Measurements from ENCODE around the gene NR6A1. TPM values are rescaled to one million over a fixed set of nuclear protein-coding genes. Genes with fewer than 3 reads are reported as not detected.

Gene NR6A1
- total and polyA plus RNA-seq, 2 of the 8 experiments (the other 6 are each of a cell fraction or from before 2014, with no cell fraction given): 93.2 to 237 TPM

DNA sequence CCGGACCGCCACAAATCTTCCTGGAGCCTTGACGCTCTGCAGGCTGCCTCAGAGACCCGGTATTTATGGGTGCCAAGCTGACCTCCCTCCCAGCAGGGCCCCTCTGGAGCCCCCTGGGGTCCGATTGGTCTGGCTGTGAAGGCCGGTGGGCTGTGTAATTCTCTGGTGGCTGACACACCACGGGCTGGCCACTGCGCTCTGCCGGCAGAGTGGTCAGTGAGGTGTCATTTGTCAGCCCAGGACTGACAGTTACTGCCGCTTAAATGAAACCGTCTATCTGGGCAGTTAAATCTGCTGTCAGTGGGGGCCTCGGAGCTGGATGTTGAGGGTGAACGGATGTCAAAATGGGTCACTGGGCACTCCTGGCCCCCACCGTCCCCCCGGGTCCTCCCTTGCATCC is 274.6 kb downstream of the NR6A1 start (continued):
- TF ChIP-seq, protein P1, sequence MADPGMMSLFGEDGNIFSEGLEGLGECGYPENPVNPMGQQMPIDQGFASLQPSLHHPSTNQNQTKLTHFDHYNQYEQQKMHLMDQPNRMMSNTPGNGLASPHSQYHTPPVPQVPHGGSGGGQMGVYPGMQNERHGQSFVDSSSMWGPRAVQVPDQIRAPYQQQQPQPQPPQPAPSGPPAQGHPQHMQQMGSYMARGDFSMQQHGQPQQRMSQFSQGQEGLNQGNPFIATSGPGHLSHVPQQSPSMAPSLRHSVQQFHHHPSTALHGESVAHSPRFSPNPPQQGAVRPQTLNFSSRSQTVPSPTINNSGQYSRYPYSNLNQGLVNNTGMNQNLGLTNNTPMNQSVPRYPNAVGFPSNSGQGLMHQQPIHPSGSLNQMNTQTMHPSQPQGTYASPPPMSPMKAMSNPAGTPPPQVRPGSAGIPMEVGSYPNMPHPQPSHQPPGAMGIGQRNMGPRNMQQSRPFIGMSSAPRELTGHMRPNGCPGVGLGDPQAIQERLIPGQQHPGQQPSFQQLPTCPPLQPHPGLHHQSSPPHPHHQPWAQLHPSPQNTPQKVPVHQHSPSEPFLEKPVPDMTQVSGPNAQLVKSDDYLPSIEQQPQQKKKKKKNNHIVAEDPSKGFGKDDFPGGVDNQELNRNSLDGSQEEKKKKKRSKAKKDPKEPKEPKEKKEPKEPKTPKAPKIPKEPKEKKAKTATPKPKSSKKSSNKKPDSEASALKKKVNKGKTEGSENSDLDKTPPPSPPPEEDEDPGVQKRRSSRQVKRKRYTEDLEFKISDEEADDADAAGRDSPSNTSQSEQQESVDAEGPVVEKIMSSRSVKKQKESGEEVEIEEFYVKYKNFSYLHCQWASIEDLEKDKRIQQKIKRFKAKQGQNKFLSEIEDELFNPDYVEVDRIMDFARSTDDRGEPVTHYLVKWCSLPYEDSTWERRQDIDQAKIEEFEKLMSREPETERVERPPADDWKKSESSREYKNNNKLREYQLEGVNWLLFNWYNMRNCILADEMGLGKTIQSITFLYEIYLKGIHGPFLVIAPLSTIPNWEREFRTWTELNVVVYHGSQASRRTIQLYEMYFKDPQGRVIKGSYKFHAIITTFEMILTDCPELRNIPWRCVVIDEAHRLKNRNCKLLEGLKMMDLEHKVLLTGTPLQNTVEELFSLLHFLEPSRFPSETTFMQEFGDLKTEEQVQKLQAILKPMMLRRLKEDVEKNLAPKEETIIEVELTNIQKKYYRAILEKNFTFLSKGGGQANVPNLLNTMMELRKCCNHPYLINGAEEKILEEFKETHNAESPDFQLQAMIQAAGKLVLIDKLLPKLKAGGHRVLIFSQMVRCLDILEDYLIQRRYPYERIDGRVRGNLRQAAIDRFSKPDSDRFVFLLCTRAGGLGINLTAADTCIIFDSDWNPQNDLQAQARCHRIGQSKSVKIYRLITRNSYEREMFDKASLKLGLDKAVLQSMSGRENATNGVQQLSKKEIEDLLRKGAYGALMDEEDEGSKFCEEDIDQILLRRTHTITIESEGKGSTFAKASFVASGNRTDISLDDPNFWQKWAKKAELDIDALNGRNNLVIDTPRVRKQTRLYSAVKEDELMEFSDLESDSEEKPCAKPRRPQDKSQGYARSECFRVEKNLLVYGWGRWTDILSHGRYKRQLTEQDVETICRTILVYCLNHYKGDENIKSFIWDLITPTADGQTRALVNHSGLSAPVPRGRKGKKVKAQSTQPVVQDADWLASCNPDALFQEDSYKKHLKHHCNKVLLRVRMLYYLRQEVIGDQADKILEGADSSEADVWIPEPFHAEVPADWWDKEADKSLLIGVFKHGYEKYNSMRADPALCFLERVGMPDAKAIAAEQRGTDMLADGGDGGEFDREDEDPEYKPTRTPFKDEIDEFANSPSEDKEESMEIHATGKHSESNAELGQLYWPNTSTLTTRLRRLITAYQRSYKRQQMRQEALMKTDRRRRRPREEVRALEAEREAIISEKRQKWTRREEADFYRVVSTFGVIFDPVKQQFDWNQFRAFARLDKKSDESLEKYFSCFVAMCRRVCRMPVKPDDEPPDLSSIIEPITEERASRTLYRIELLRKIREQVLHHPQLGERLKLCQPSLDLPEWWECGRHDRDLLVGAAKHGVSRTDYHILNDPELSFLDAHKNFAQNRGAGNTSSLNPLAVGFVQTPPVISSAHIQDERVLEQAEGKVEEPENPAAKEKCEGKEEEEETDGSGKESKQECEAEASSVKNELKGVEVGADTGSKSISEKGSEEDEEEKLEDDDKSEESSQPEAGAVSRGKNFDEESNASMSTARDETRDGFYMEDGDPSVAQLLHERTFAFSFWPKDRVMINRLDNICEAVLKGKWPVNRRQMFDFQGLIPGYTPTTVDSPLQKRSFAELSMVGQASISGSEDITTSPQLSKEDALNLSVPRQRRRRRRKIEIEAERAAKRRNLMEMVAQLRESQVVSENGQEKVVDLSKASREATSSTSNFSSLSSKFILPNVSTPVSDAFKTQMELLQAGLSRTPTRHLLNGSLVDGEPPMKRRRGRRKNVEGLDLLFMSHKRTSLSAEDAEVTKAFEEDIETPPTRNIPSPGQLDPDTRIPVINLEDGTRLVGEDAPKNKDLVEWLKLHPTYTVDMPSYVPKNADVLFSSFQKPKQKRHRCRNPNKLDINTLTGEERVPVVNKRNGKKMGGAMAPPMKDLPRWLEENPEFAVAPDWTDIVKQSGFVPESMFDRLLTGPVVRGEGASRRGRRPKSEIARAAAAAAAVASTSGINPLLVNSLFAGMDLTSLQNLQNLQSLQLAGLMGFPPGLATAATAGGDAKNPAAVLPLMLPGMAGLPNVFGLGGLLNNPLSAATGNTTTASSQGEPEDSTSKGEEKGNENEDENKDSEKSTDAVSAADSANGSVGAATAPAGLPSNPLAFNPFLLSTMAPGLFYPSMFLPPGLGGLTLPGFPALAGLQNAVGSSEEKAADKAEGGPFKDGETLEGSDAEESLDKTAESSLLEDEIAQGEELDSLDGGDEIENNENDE (IDR thresholded peaks at IDR 0.05; ENCODE audit: insufficient replicate concordance, low read length): no peak

Measured in H1 (cell line).